Activated CD4-positive, alpha-beta T cell treated with anti-CD3 and anti-CD28 coated beads for 36 hours (primary cell): Measurements from ENCODE around the gene AKAP10. TPM values are rescaled to one million over a fixed set of nuclear protein-coding genes. Genes with fewer than 3 reads are reported as not detected.
"Not testable (repeated sequence)": the region's sequence is repeated elsewhere in the genome, so short reads cannot be mapped to it uniquely, and the experiment has no call there.

Source experiments
- ATAC-seq: fragments of 200-7000 bp; cut with Tn5 transposase; one replicate; pipeline ENCODE4 v1.10.0; 2021; ENCODE audit warnings: mild to moderate bottlenecking, moderate library complexity
- CTCF ChIA-PET: fragments of 350-600 bp; sonication (Branson Sonifier 250); formaldehyde crosslinking; loops from one replicate; lab custom pipeline; 2021; ENCODE audit warnings: antibody characterized with exemption; lab: Charles Lee
- POLR2A ChIA-PET: fragments of 350-600 bp; sonication (Branson Sonifier 250); formaldehyde crosslinking; loops from one replicate; lab custom pipeline; 2021; ENCODE audit warnings: antibody characterized with exemption, inconsistent platforms; lab: Charles Lee
- DNase-seq: peaks from one replicate; pipeline ENCODE4 v3.0.0-alpha.2; 2020
- H3K27ac Mint-ChIP-seq: one replicate; pipeline ENCODE4 v1.8.0; 2021; ENCODE audit warnings: mixed read lengths
- H3K27me3 Mint-ChIP-seq: one replicate; pipeline ENCODE4 v1.8.0; 2021; ENCODE audit warnings: mixed read lengths
- H3K36me3 Mint-ChIP-seq: one replicate; pipeline ENCODE4 v1.8.0; 2021; ENCODE audit warnings: low read depth, mixed read lengths
- H3K4me1 Mint-ChIP-seq: one replicate; pipeline ENCODE4 v1.8.0; 2021; ENCODE audit warnings: mixed read lengths
- H3K4me3 Mint-ChIP-seq: one replicate; pipeline ENCODE4 v1.8.0; 2021; ENCODE audit warnings: mild to moderate bottlenecking, moderate library complexity, mixed read lengths
- H3K9me3 Mint-ChIP-seq: one replicate; pipeline ENCODE4 v1.8.0; 2021; ENCODE audit warnings: low read depth, mixed read lengths
- intact Hi-C, 2 experiments: fragments of 100-400 bp; cut with DNase I in 1 of 2; cut with micrococcal nuclease in 1 of 2; formaldehyde crosslinking; loops; one replicate each; pipeline versions ENCODE4 v1.14.2 to v1.15.1; 2022 to 2024; cut with DNase I, micrococcal nuclease
- total RNA-seq, 2 experiments: library from RNA; stranded (reverse); gene quantifications; one replicate each; pipeline ENCODE4 v1.2.3, GENCODE V29; 2021

The AKAP10 gene
- total RNA-seq, 2 experiments from 2014 or later: 31.6 to 35.9 TPM

GRCh38 chr17:19978209-19978802 lies 678 bp upstream of the AKAP10 start:
- H3K36me3 Mint-ChIP-seq: peaks cover 33% of the 10 kb centered on the region
- POLR2A ChIA-PET: no interaction called here
- H3K27ac Mint-ChIP-seq: peak overlapping the region; percentile 98
- CTCF ChIA-PET: interaction anchor here (0.6 to 1.8 kb wide), 4 partner anchors 12 to 138 kb away, joined by 3 to 11 read pairs (median 4); no protein-coding TSS in a partner anchor
- no peaks in the 10 kb centered on the region for H3K27me3 Mint-ChIP-seq
- H3K4me1 Mint-ChIP-seq: peaks cover 43% of the 10 kb centered on the region
- peak; percentile 37 for ATAC-seq
- DNase-seq: peak; percentile 65
- intact Hi-C loops: loop anchor here (2.0 to 5.0 kb wide), 4 partner anchors 30 to 601 kb away; partner anchors contain the start of genes MAPK7 (in 1 of the 2), SPECC1 (in 1 of the 2) and ULK2 (in 1 of the 2)
- H3K4me3 Mint-ChIP-seq: peak overlapping the region; percentile 90
- H3K9me3 Mint-ChIP-seq: peaks cover 6% of the 10 kb centered on the region

GRCh38 chr17:19975601-19976000 lies 2.0 kb downstream of the AKAP10 start:
- no peak for ATAC-seq
- ChIA-PET POLR2A (interaction anchor here (0.6 kb wide), 1 partner anchor 106 kb away, joined by 9 read pairs; no protein-coding TSS in a partner anchor), CTCF (interaction anchor here (0.6 to 3.2 kb wide), 5 partner anchors 10 to 94 kb away, joined by 3 to 8 read pairs (median 3); partner anchors contain the start of gene SPECC1)
- no peaks in the 10 kb centered on the region for H3K27me3 Mint-ChIP-seq
- H3K36me3 Mint-ChIP-seq: peaks cover 46% of the 10 kb centered on the region
- DNase-seq: no peak
- peaks cover 6% of the 10 kb centered on the region for H3K9me3 Mint-ChIP-seq
- H3K4me3 Mint-ChIP-seq: peak overlapping the region; percentile 90
- peak overlapping the region; percentile 15 for H3K27ac Mint-ChIP-seq
- intact Hi-C loops: loop anchor here (5.0 kb wide), 3 partner anchors 108 to 598 kb away; partner anchors contain the start of genes MAPK7 (in 1 of the 2) and ULK2 (in 1 of the 2)
- H3K4me1 Mint-ChIP-seq: peaks cover 43% of the 10 kb centered on the region

GRCh38 chr17:19973156-19973555 lies 4.5 kb downstream of the AKAP10 start:
- DNase-seq (no peak), ATAC-seq (no peak)
- H3K36me3 Mint-ChIP-seq: peaks cover 57% of the 10 kb centered on the region
- CTCF ChIA-PET: interaction anchor here (3.2 kb wide), 1 partner anchor 19 kb away, joined by 8 read pairs; no protein-coding TSS in a partner anchor
- H3K27ac Mint-ChIP-seq: no peak overlapping the region
- POLR2A ChIA-PET: no interaction called here
- no peak overlapping the region for H3K4me3 Mint-ChIP-seq
- H3K9me3 Mint-ChIP-seq: no peaks in the 10 kb centered on the region
- peaks cover 45% of the 10 kb centered on the region for H3K4me1 Mint-ChIP-seq
- intact Hi-C loops: no loop called here
- no peaks in the 10 kb centered on the region for H3K27me3 Mint-ChIP-seq

- H3K4me1 Mint-ChIP-seq: peaks cover 39% of the 10 kb centered on the region
- ATAC-seq, DNase-seq, POLR2A ChIA-PET, H3K9me3 Mint-ChIP-seq, H3K27ac Mint-ChIP-seq, intact Hi-C loops, H3K4me3 Mint-ChIP-seq, H3K27me3 Mint-ChIP-seq: not testable (repeated sequence)
- H3K36me3 Mint-ChIP-seq: peaks cover 32% of the 10 kb centered on the region
- CTCF ChIA-PET: interaction anchor here (0.7 kb wide), 1 partner anchor 30 kb away, joined by 3 read pairs; no protein-coding TSS in a partner anchor
Measured at GRCh38 chr17:19962954-19963353, 14.7 kb downstream of the AKAP10 start.

- ATAC-seq: no peak
- no peak for DNase-seq
- ChIA-PET POLR2A (no interaction called here), CTCF (no interaction called here)
- intact Hi-C loops: no loop called here
- H3K27ac Mint-ChIP-seq: peak overlapping the region; percentile 58
- peaks cover 46% of the 10 kb centered on the region for H3K4me1 Mint-ChIP-seq
- peaks cover 49% of the 10 kb centered on the region for H3K36me3 Mint-ChIP-seq
- H3K27me3 Mint-ChIP-seq: no peaks in the 10 kb centered on the region
- H3K4me3 Mint-ChIP-seq: no peak overlapping the region
- H3K9me3 Mint-ChIP-seq: no peaks in the 10 kb centered on the region
Measured at GRCh38 chr17:19958023-19958422, 19.6 kb downstream of the AKAP10 start.

- CTCF ChIA-PET: no interaction called here
- H3K4me1 Mint-ChIP-seq: peaks cover 48% of the 10 kb centered on the region
- ATAC-seq: no peak
- no peak overlapping the region for H3K27ac Mint-ChIP-seq
- no peak overlapping the region for H3K4me3 Mint-ChIP-seq
- no peaks in the 10 kb centered on the region for H3K9me3 Mint-ChIP-seq
- no peak for DNase-seq
- no peaks in the 10 kb centered on the region for H3K27me3 Mint-ChIP-seq
- POLR2A ChIA-PET: no interaction called here
- peaks cover 53% of the 10 kb centered on the region for H3K36me3 Mint-ChIP-seq
- intact Hi-C loops: no loop called here
Measured at GRCh38 chr17:19955099-19955498, 22.5 kb downstream of the AKAP10 start.

GRCh38 chr17:19951411-19951810 lies 26.2 kb downstream of the AKAP10 start:
- intact Hi-C loops, H3K27me3 Mint-ChIP-seq, POLR2A ChIA-PET, DNase-seq, CTCF ChIA-PET, ATAC-seq, H3K27ac Mint-ChIP-seq, H3K4me3 Mint-ChIP-seq, H3K9me3 Mint-ChIP-seq: not testable (repeated sequence)
- Mint-ChIP-seq H3K4me1 (peaks cover 47% of the 10 kb centered on the region), H3K36me3 (peaks cover 51% of the 10 kb centered on the region)

- Mint-ChIP-seq H3K36me3 (peaks cover 46% of the 10 kb centered on the region), H3K4me1 (peaks cover 42% of the 10 kb centered on the region)
- intact Hi-C loops, H3K4me3 Mint-ChIP-seq, H3K27ac Mint-ChIP-seq, CTCF ChIA-PET, H3K9me3 Mint-ChIP-seq, POLR2A ChIA-PET, H3K27me3 Mint-ChIP-seq, ATAC-seq, DNase-seq: not testable (repeated sequence)
Measured at GRCh38 chr17:19950624-19951195, 26.9 kb downstream of the AKAP10 start.

GRCh38 chr17:19948116-19948943 lies 29.3 kb downstream of the AKAP10 start:
- ATAC-seq: no peak
- ChIA-PET CTCF (interaction anchor here (0.8 kb wide), 1 partner anchor 10 kb away, joined by 3 read pairs; no protein-coding TSS in a partner anchor), POLR2A (no interaction called here)
- H3K27me3 Mint-ChIP-seq: no peaks in the 10 kb centered on the region
- H3K4me1 Mint-ChIP-seq: peaks cover 42% of the 10 kb centered on the region
- intact Hi-C loops: no loop called here
- peaks cover 39% of the 10 kb centered on the region for H3K36me3 Mint-ChIP-seq
- peak overlapping the region; percentile 4 for H3K27ac Mint-ChIP-seq
- no peaks in the 10 kb centered on the region for H3K9me3 Mint-ChIP-seq
- no peak overlapping the region for H3K4me3 Mint-ChIP-seq
- no peak for DNase-seq

GRCh38 chr17:19946921-19947320 lies 30.7 kb downstream of the AKAP10 start:
- H3K27ac Mint-ChIP-seq: no peak overlapping the region
- no peak overlapping the region for H3K4me3 Mint-ChIP-seq
- ChIA-PET POLR2A (no interaction called here), CTCF (interaction anchor here (0.7 kb wide), 1 partner anchor 12 kb away, joined by 4 read pairs; no protein-coding TSS in a partner anchor)
- peaks cover 36% of the 10 kb centered on the region for H3K36me3 Mint-ChIP-seq
- H3K27me3 Mint-ChIP-seq: no peaks in the 10 kb centered on the region
- H3K9me3 Mint-ChIP-seq: no peaks in the 10 kb centered on the region
- intact Hi-C loops: no loop called here
- DNase-seq (no peak), ATAC-seq (no peak)
- H3K4me1 Mint-ChIP-seq: peaks cover 43% of the 10 kb centered on the region

- no peak overlapping the region for H3K27ac Mint-ChIP-seq
- peaks cover 33% of the 10 kb centered on the region for H3K36me3 Mint-ChIP-seq
Measured at GRCh38 chr17:19945009-19945626, 32.5 kb downstream of the AKAP10 start.

More at GRCh38 chr17:19945009-19945626, 32.5 kb downstream of the AKAP10 start:
- intact Hi-C loops: no loop called here
- ATAC-seq (no peak), DNase-seq (no peak)
- CTCF ChIA-PET: interaction anchor here (0.7 to 1.2 kb wide), 3 partner anchors 9 to 15 kb away, joined by 3 to 4 read pairs (median 3); no protein-coding TSS in a partner anchor
- H3K4me3 Mint-ChIP-seq: no peak overlapping the region
- no peaks in the 10 kb centered on the region for H3K9me3 Mint-ChIP-seq
- H3K4me1 Mint-ChIP-seq: peaks cover 47% of the 10 kb centered on the region
- H3K27me3 Mint-ChIP-seq: no peaks in the 10 kb centered on the region
- POLR2A ChIA-PET: no interaction called here
